ENCODE data around the gene OPTN.
"Not testable (repeated sequence)": the region's sequence is repeated elsewhere in the genome, so short reads cannot be mapped to it uniquely, and the experiment has no call there.

OPTN gene

DNA sequence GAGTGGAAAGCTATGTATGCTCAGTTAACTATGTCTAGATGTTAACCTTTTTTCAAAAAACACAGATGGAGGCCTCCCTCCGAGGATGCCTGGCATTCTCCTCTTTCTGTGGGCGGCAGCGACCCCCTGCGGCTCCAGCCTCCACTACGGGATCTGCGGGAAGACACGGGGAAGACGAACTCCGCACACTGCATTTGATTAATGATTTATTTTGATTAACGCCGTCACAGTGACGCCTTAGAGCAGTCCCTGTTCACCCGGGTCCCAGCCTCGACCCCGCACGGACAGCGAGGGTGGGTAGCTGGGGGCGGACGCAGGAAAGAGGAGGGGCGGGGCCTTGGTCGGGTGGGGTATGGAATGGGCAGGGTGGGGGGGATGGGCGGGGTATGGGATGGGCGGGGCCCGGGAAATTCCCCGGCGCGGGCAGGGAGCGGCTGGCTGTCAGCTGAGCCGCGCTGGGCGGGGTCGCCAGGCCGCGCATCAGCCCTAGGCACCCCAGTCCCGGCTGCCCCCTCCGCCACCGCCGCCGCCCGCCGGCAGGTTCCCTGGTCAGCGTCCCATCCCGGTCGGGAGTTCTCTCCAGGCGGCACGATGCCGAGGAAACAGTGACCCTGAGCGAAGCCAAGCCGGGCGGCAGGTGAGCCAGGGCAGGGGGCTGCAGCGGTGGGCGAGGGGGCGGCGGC is at the start of gene OPTN:
TSS of gene OPTN (plus strand) at position 498 of the 683 bp plus-strand sequence. CDS start 8,960 bp downstream, outside the sequence.
- DNase-seq (ENCODE audit: low read depth in 1 of 2, low spot score in 1 of 2), result peak; percentile 54 to 67

DNA sequence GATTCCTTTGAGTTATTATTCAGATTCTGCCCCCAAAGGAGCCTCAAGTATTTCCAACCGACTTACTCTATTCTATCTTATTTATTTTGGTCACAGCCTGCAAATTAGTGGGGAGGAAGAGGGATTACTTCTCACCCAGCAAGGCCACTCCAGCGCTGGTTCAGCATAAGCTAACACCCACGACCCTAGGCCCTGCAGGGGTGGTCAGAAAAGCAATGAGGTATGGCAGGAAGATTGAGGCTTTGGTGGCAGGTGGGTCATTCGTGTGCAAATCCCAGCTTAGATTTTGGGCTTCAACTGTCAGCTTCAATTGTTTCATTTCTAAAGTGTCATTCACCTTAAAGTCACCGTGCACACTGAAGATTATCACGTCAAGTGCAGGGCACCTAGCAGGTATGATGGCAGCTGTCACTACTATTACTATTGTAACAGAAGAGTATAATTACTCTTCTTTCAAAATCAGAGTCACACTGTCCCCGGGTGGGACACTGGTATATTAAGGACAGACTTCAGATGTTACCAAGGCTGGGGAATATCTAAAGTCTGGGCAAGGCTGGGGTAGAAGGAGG is 48.8 kb upstream of the OPTN start:
- DNase-seq (ENCODE audit: low read depth in 1 of 2, low spot score in 1 of 2), result no peak

DNA sequence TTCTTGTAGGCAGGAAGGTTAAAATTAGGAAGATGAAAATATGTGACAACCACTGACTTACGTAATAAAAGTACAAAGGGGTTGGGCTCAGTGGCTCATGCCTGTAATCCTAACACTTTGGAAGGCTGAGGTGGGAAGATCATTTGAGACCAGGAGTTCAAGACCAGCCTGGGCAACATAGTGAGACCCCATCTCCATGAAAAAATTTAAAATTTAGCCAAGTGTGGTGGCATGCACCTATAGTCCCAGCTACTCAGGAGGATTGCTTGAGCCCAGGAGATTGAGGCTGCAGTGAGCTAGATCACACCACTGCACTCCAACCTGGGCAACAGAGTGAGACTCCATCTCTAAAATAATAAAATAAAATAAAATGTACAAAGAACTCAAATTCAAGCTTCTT is 46.8 kb upstream of the OPTN start:
- not testable (repeated sequence) for DNase-seq (ENCODE audit: low read depth in 1 of 2, low spot score in 1 of 2)

DNA sequence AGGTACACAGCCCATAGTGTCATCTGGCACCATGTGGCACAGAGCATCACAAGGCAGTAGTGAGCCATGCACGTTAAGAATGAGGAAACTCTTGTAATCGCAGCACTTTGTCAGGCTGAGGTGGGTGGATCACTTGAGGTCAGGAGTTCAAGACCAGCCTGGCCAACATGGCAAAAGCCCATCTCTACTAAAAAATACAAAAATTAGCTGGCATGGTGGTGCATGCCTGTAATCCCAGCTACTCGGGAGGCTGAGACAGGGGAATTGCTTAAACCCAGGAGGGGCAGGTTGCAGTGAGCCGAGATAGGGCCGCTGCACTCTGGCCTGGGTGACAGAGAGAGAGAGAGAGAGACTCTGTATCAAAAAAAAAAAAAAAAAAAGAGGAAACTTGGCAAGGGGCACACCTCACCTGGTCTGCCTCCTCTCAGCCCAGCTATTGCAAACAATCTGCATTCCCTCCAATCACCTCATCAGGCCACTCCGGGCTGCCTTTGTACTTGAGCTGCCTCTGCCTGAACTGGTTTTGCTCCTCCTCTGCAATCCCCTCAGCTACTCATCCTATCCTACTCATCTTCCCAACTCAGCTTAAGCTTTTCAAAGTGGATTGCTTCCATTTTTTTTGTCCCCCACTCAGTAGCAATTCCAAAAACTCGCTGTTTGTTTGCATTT is 46.0 kb upstream of the OPTN start:
- no peak for DNase-seq (ENCODE audit: low read depth in 1 of 2, low spot score in 1 of 2)

DNA sequence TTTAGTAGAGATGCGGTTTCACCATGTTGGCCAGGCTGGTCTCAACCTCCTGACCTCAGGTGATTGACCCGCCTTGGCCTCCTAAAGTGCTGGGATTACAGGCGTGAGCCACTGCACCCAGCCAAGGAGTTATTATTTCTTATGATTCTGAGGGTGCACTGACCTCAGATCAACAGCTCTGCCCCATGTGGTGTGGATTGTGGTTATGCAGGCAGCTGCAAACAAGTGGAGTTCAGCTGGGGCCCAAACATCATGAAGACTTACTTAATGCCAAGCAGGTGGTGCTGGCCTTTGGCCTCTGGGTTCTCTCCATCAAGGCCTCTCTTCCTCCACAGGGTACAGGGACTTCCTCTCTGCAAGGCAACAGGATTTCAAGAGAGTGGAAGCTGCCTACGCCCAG is 45.1 kb upstream of the OPTN start:
- DNase-seq (ENCODE audit: low read depth in 1 of 2, low spot score in 1 of 2), result no peak

DNA sequence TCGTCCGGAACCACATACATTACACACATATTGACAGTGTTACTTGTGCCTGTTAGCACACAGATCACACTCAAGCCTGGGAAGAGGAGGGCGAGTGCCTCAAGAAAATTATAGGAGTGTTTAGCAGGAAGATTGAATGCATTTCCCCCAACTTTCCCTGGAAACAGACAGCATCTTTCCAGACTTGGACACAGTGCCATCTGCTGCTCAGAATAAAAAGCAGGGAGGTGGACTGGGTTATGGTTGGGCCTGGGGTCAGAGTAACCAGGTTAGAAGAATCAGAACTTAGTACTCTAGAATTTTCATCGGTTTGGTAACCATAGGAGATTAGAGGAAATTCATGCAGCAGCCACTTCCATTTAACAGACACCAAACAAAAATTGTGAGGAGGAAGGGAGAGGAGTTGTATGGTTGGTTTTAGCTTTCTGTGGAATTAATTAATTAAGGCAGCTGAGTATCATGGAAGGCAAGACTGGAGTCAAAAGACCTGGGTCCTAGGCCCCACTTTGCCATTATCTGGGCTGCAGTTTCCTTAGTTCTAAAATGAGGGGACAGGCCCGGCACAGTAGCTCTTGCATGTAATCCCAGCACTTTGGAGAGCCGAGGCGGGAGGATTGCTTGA is 43.4 kb upstream of the OPTN start:
- no peak for DNase-seq (ENCODE audit: low read depth in 1 of 2, low spot score in 1 of 2)

DNA sequence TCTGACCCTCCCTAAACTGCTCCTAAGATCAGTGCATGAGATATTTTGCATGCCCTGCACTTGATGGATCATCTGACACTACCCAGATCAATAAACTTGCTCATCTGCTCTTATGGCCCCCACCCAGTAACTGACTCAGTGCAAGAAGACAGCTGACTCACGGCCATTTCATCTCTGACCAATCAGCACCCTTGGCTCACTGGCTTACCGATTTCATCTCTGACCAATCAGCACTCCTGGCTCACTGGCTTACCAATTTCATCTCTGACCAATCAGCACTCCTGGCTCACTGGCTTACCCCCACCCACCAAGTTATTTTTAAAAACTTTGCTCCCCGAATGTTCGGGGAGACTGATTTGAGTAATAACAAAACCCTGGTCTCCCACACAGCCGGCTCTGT is 37.2 kb upstream of the OPTN start:
- no peak for DNase-seq (ENCODE audit: low read depth in 1 of 2, low spot score in 1 of 2)

DNA sequence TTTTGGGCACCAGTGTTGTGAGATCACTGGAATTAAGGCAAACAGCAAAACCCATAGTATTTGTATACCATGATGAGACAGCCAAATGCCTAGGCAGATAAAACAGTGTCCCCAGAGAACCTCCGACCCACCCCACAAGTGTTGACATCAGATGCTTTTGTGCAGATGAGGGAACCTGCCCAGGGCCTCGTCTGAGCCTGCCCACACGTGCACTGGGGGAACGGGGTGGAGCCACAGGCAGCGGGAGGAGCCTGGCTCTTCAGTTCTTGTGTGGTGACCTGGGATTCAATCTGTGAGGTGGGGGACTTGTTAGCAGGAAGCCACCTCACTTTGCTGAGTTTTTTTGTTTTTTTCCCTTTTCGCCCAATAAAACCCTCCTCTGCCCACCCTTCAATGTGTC is 33.4 kb upstream of the OPTN start:
- no peak for DNase-seq (ENCODE audit: low read depth in 1 of 2, low spot score in 1 of 2)

DNA sequence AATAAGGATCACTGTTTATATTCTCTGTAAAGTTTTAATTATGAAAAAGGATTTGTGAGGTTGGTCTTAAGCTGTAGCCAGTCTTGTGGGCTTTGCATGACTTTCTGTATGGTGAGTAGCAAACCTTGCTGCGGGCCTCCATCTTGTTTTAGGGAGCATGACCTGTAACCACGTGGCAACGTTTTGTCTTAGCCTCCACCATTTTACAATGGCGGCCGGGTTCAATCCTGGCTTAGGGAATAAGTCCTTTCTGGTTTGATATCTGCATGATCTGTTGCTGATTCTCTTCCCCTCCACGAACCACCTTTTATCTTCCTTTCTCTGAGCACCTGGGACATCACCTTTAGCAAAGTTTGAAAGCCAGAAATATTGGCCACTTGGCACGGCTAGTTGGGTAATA is 32.5 kb upstream of the OPTN start:
- no peak for DNase-seq (ENCODE audit: low read depth in 1 of 2, low spot score in 1 of 2)

DNA sequence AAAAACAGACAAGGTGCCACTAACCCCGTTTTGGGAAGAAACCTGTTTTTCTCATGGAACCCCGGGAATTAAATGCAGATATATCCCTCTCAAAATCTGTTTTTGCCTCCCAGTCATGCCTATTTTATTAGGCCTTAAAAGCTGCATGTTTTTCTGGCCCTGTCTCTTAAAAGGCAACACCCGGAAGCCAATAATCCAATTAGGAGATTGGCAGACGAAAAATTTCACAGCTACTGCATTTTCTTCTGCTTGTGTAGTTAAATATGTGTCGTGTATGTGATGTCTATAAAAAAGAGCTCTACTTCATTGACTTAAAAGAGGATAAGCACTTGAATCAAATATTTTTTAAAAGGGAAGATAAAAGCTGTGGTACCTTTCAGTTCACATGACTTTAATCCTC is 31.9 kb upstream of the OPTN start:
- no peak for DNase-seq (ENCODE audit: low read depth in 1 of 2, low spot score in 1 of 2)

DNA sequence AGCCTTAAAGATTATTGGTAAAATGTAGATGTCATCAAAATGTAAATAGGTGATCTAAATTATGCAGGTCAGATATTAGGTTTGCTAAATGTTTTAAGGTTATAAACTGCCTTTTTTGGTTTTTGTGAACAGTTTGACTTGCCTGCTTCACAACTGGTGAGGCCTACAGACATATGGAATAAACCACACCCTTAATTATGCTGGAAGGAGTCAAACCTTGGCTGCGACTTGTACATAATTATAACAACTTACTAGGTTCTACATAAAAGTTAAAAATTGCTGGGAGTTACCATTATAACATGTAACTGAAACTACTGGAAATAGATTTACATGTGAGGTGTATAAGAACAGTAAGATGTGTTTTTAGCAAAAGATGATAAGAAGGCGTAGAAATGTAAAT is 31.5 kb upstream of the OPTN start:
- no peak for DNase-seq (ENCODE audit: low read depth in 1 of 2, low spot score in 1 of 2)

DNA sequence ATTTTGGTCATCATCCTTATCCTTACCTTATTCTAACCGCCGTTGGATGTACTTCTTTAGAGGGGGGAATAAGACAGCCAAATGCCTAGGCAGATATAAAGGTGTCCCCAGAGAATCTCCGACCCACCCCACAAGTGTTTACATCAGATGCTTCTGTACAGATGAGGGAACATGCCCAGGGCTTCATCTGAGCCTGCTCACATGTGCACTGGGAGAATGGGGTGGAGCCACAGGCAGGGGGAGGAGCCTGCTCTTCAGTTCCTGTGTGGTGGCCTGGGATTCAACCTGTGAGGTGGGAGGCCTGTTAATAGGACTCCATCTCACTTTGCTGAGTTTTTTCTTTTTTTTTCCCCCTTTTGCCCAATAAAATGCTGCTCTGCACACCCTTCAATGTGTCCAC is 27.6 kb upstream of the OPTN start:
- no peak for DNase-seq (ENCODE audit: low read depth in 1 of 2, low spot score in 1 of 2)

DNA sequence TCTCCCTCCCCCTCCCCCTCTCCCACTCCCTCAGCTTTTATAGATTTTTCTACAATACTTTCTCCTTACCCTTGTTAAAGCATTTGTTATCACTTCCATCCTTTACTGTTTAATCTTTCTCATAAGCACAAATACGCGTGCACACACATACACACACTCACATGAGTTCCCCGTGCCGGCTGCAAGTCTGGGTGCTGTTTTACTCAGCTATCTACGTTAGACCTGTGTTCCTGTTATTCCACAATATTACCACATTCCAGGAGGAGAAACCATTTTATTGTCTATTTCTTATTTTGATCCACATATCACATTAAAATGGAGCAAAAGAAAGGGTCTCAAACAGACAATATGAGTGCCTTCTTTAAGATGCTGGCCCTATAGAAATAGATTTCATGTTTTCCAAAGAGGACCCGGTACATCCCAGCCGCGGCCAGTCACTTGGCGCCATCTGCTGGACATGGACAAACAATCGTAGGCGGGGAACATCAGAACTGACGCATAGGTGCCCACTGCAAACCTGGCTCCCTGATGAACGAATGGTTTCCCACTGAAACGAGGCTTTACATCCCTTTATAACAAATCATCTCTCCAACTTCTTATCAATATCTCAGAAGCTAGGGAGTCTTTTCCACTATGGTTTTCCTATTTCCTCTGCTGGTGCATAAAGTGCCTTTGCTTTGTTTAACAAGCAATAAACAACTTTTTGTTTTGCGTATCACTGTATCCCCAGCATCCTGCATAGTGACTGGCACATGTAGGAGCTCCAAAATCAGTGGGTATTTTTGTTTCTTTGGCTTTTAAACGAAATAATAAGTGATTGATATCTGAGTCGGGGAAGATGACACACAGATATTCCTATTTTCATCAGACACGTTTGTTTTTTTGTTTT is 25.2 kb upstream of the OPTN start:
- peak in 1 of 2 donors; percentile 20 for DNase-seq (ENCODE audit: low read depth in 1 of 2, low spot score in 1 of 2)

DNA sequence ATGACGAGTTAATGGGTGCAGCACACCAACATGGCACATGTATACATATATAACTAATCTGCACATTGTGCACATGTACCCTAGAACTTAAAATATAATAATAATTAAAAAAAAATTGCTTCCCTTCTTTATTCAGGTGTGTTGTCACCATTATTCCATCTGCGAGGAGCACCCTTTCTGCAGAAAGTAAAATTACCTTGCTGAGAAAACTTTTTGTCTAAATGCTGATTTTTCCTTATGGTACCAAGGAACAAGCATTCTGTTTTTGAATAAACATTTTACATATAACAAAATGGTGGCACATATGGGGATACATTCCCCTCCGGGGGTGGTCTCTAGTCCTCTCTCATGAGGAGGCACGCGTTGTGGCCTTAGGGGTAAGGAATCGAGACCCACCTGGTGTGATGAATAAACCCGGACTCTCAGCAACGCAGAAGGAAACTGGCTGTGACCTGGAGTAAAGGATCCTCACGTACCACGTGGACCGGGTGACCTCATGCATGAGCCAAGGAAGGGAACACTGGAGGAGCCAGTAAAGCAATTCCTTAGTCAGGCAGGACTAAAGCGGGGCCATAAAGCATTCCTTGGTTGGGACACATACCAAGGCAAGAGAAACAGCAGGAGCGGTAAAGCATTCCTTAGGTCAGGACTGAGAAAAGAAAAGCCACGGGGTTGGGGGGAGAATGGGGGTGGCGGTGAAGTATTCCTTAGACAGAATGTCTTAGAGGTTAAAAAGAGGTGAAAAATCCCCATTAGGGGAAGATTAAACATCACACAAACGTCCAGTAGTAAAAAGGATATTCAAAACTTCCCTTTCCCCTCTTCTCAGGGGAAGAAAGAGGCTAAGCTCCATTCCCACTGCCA is 20.8 kb upstream of the OPTN start:
- DNase-seq (ENCODE audit: low read depth in 1 of 2, low spot score in 1 of 2), result no peak

DNA sequence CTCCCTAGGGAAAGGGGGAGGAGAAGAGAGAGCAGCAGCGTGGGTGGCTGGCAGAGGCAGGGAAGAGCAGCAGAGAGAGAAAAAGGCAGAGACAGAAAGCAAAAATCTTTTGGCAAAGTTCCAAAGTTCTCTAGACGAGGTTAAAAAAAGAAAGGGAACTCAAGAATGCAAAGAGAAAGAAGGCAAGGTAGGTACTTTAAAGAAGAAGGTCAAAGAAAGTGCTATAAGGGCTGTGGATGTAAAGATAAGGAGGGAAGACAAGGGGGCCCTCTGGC is 20.2 kb upstream of the OPTN start:
- DNase-seq (ENCODE audit: low read depth in 1 of 2, low spot score in 1 of 2), result no peak

DNA sequence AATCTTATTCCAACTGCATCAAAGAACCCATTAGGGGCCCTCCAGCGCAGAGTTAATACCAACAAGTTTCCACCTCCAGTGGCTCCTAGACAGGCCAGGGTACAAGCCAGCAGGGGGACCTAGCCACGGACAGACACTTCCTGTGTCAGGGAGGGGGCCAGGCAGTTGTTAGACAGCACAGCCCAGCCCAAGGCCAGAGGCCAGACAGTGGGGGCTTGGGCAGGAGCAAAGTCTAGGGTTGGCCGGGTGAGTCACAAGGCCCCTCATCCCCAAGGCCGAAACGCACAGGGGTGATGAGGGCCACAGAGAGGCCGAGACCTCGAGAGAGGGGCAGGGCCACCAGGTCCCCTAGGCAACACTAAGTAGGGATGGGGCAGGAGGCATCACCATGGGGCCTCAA is 19.3 kb upstream of the OPTN start:
- DNase-seq (ENCODE audit: low read depth in 1 of 2, low spot score in 1 of 2), result no peak

DNA sequence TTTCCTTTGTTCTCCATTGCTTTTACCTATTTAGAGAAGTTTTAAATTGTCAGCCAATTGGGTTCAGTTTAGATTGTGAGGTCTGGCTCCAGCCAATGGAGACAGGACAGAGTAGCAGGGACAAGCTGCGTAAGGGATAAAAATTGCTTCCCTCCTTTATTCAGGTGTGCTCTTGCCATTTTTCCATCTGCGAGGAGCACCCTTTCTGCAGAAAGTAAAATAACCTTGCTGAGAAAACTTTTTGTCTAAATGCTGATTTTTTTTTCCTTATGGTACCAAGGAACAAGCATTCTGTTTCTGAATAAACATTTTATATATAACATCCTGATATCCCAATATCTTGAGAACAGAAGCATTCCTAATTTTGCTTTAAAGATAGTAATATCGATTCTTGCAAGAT is 16.3 kb upstream of the OPTN start:
- DNase-seq (ENCODE audit: low read depth in 1 of 2, low spot score in 1 of 2), result not testable (repeated sequence)

DNA sequence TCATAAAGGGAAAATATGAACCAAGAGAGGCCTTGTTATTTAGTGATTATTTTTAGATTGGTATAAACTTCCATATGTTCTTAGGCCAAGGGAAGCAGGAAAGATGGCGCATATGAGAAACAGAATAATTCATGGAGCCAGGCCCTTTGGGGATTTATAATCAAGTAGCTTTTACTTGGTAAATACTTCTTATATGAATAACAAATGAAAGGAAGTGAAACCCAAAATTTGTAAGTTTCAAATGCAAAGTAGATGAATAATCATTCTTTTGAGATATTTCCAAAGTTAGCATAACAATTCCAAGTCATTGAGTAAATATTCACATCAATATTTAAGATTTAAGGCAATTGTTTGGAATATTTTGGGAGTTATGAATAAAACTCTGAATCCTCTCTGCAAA is 13.9 kb upstream of the OPTN start:
- DNase-seq (ENCODE audit: low read depth in 1 of 2, low spot score in 1 of 2), result no peak

DNA sequence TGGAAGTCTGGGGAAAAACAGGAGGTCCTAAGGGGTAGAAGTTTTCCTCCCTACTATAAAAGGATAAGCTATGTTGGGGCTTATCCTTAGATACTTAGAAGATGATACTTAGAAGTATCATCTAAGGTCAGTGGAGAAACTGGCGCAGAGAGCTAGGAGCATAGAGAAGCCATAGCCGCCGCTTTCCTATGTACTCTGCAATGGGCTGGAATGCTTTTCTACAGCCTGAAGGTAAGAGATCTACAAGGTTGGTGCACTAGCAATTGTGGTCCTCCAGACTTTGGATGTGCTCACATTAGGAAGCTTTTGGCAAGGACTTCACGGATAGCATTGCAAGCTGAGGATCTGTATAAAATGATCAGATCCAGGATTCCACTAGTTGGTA is 12.4 kb upstream of the OPTN start:
- DNase-seq (ENCODE audit: low read depth in 1 of 2, low spot score in 1 of 2), result no peak

DNA sequence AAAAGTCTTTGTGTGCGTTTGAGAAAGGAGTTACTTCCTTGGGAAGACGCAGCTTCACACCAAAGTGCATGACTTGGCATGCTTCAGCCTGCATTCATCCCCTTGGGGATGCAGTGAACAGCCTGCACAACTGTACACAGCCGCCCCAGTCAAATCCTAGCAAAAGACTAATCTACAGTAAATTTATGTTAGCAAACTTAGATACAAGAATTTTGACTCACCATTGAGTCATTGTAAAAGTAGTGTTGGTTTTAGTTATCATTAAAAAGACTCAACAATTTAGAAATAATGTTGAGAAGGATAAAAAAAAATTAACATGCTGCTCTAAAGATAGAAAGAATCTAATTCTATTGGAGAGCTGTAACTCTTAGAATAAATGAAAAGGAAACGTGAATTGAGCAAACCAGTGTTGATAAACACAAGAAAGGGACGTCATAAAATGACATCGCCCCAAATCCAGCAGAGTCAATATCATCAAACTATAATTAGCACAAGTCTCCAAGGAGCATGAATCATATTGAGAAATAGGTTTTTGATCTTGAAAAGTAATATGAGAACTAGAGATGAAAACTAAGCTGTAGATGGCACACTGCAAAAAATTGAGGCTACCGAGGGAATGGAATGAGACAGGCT is 11.9 kb upstream of the OPTN start:
- no peak for DNase-seq (ENCODE audit: low read depth in 1 of 2, low spot score in 1 of 2)
